Measurements from ENCODE around the gene PARP2. TPM values are rescaled to one million over a fixed set of nuclear protein-coding genes. Genes with fewer than 3 reads are reported as not detected.

Gene PARP2
- total RNA-seq, 1 donor from 2014 or later = 17.0 TPM

- no peak for DNase-seq
These were observed 57.6 kb downstream of the PARP2 start for GRCh38 chr14:20400965-20401593.

- no peak for DNase-seq
These were observed 60.1 kb downstream of the PARP2 start for GRCh38 chr14:20403521-20403920.

Small RNA genes lying within 50 kb of the gene (small RNA-seq; reads per million reads assigned to genes)
- gene SNORA79B (ENCODE audit: low replicate concordance) = 0.80 reads per million, percentile 74 among the genes with 10 or more reads in this experiment
- gene SNORD126 (ENCODE audit: low replicate concordance) = 302 reads per million, percentile 98 among the genes with 10 or more reads in this experiment

Other genes starting within 250 kb of the PARP2 start
- not detected for gene OR4K17, start 232.9 kb upstream of the PARP2 start, total RNA-seq
- not detected for gene OR4N5, start 204.8 kb upstream of the PARP2 start, total RNA-seq
- not detected for gene OR11G2, start 152.7 kb upstream of the PARP2 start, total RNA-seq
- gene OR11H6, start 119.9 kb upstream of the PARP2 start, total RNA-seq = not detected
- not detected for gene OR11H7, start 114.7 kb upstream of the PARP2 start, total RNA-seq
- not detected for gene OR11H4, start 104.3 kb upstream of the PARP2 start, total RNA-seq
- gene TTC5, start 37.7 kb upstream of the PARP2 start, total RNA-seq = 17.7 TPM
- 59.9 TPM for gene CCNB1IP1, start 10.4 kb upstream of the PARP2 start, total RNA-seq
- 14.7 TPM for gene TEP1, start 69.9 kb downstream of the PARP2 start, total RNA-seq
- gene KLHL33, start 92.5 kb downstream of the PARP2 start, total RNA-seq = 0.30 TPM
- 33.6 TPM for gene OSGEP, start 111.2 kb downstream of the PARP2 start, total RNA-seq
- 60.7 TPM for gene APEX1, start 111.6 kb downstream of the PARP2 start, total RNA-seq
- gene PIP4P1, start 117.8 kb downstream of the PARP2 start, total RNA-seq = 17.6 TPM
- gene PNP, start 125.8 kb downstream of the PARP2 start, total RNA-seq = 24.4 TPM
- not detected for gene RNASE10, start 161.9 kb downstream of the PARP2 start, total RNA-seq
- gene RNASE9, start 217.4 kb downstream of the PARP2 start, total RNA-seq = not detected
- gene RNASE11, start 244.4 kb downstream of the PARP2 start, total RNA-seq = not detected
- not detected for gene RNASE12, start 247.7 kb downstream of the PARP2 start, total RNA-seq

All from skin of body (tissue), 3 donors.